Endothelial cell of umbilical vein (primary cell): ENCODE data around the gene KPNB1. TPM values are rescaled to one million over a fixed set of nuclear protein-coding genes. Genes with fewer than 3 reads are reported as not detected.

Experiments
- BruUV-seq: library from RNA; stranded (reverse); fragments of 400-500 nt; replicated peaks from 2 replicates; lab custom pipeline; 2021; lab: Mats Ljungman, UMichigan
- CTCF ChIA-PET: fragments of 300-600, 350-600 bp; sonication (Branson Sonifier 250); formaldehyde crosslinking; loops from one replicate; lab custom pipeline; 2021; ENCODE audit warnings: antibody characterized with exemption, inconsistent platforms; lab: Charles Lee
- POLR2A ChIA-PET: fragments of 300-600, 350-600 bp; sonication (Branson Sonifier 250); formaldehyde crosslinking; loops from one replicate; lab custom pipeline; 2021; ENCODE audit warnings: antibody characterized with exemption, inconsistent platforms; lab: Charles Lee
- DNase-seq: peaks from one replicate; pipeline ENCODE4 v3.0.0-alpha.2; 2011; ENCODE audit warnings: low read depth, low spot score
- FAIRE-seq: peaks from 2 replicates; lab custom pipeline; 2011; peaks lifted over from hg19 to GRCh38; lab: Jason Lieb, UNC
- H2AFZ ChIP-seq: 2 replicates; pipeline ENCODE4 v1.6.0; 2012; ENCODE audit warnings: low read depth, low read length, control low read depth, inconsistent platforms
- H3K27ac ChIP-seq: 2 replicates; pipeline ENCODE4 v1.5.1; 2011; ENCODE audit warnings: low read depth, mild to moderate bottlenecking, control low read depth, low read length, moderate library complexity; ENCODE audit not compliant: insufficient read depth
- H3K27me3 ChIP-seq, 2 experiments: 2 replicates each; pipeline versions ENCODE4 v1.6.0 to v1.6.1; 2011; ENCODE audit warnings: low read length in 2 of 2, mixed read lengths in 1 of 2; ENCODE audit not compliant: control insufficient read depth in 2 of 2, insufficient read depth in 2 of 2
- H3K36me3 ChIP-seq, 2 experiments: 2 replicates in 1 of 2; 3 replicates in 1 of 2; pipeline ENCODE4 v1.5.1; 2011; ENCODE audit warnings: low read length in 2 of 2, mild to moderate bottlenecking in 1 of 2, moderate library complexity in 1 of 2; ENCODE audit not compliant: control insufficient read depth in 2 of 2, insufficient read depth in 2 of 2; ENCODE audit errors: extremely low read depth in 1 of 2
- H3K4me1 ChIP-seq: 3 replicates; pipeline ENCODE4 v1.5.1; 2011; ENCODE audit warnings: mild to moderate bottlenecking, low read length; ENCODE audit not compliant: control insufficient read depth, insufficient read depth; ENCODE audit errors: extremely low read depth
- H3K4me2 ChIP-seq: 2 replicates; pipeline ENCODE4 v1.6.1; 2011; ENCODE audit warnings: low read length, control low read depth, mixed read lengths; ENCODE audit not compliant: insufficient read depth
- H3K4me3 ChIP-seq, 3 experiments: fragments of 200-600 bp in 1 of 3; sonication (generic), shearing (Covaris generic) in 1 of 3; replicated peaks in 1 of 3; 2 replicates each; pipeline ENCODE4 v1.5.1; 2011 to 2016; ENCODE audit warnings: control low read depth in 3 of 3, low read length in 3 of 3, mild to moderate bottlenecking in 2 of 3, inconsistent platforms in 1 of 3, low read depth in 1 of 3, moderate library complexity in 1 of 3; ENCODE audit not compliant: insufficient read depth in 1 of 3
- H3K79me2 ChIP-seq: 2 replicates; pipeline ENCODE4 v1.6.0; 2012; ENCODE audit warnings: low read length, inconsistent platforms; ENCODE audit not compliant: control insufficient read depth, insufficient read depth
- H3K9ac ChIP-seq: replicated peaks from 2 replicates; pipeline ENCODE3; 2011; ENCODE audit warnings: low read length, control low read depth; ENCODE audit not compliant: insufficient read depth; ENCODE audit errors: extremely low read depth
- H3K9me1 ChIP-seq: replicated peaks from 3 replicates; pipeline ENCODE4 v1.6.0; 2011; ENCODE audit warnings: mild to moderate bottlenecking, low read length; ENCODE audit not compliant: control insufficient read depth, insufficient read depth; ENCODE audit errors: extremely low read depth
- H3K9me3 ChIP-seq: replicated peaks from 2 replicates; pipeline ENCODE4 v1.5.1; 2012; ENCODE audit warnings: low read length, inconsistent platforms; ENCODE audit not compliant: control insufficient read depth, insufficient read depth
- H4K20me1 ChIP-seq: replicated peaks from 2 replicates; pipeline ENCODE3; 2011; ENCODE audit warnings: mild to moderate bottlenecking, low read length; ENCODE audit not compliant: control insufficient read depth, insufficient read depth; ENCODE audit errors: extremely low read depth
- GATA2 ChIP-seq: IDR thresholded peaks from 2 replicates; pipeline ENCODE4 v1.7.0; 2011; ENCODE audit warnings: low read depth, mild to moderate bottlenecking, moderate library complexity, mixed read lengths, low read length; ENCODE audit not compliant: insufficient read length, insufficient read depth
- JUN ChIP-seq: IDR thresholded peaks from 2 replicates; pipeline ENCODE4 v1.6.1; 2011; ENCODE audit warnings: borderline replicate concordance, low read depth; ENCODE audit not compliant: insufficient read length, insufficient read depth
- dilution Hi-C: fragments of 300-500 bp; cut with MboI; formaldehyde crosslinking; loops from one replicate; pipeline ENCODE4 v1.15.0; 2019; ENCODE audit warnings: low sequenced_read_pairs; ENCODE audit not compliant: extremely low pct_ligation_motif_present
- intact Hi-C: fragments of 100-400 bp; cut with micrococcal nuclease; formaldehyde crosslinking; loops from one replicate; pipeline ENCODE4 v1.10.0; 2022
- polyA plus RNA-seq, 4 experiments: library from polyadenylated mRNA; depleted of rRNA in 3 of 4; stranded (reverse) in 3 of 4; unstranded in 1 of 4; fragments of >200 nt; gene quantifications; 2 replicates each; pipeline versions ENCODE4 v1.2.1 to v1.2.3, GENCODE V29; 2011 to 2012; ENCODE audit warnings: missing spikeins in 1 of 4
- total RNA-seq: library from RNA; stranded (reverse); gene quantifications from 2 replicates; pipeline ENCODE4 v1.2.3, GENCODE V29; 2021
- TF ChIP-seq, protein P1 (sequence below): IDR thresholded peaks from 2 replicates; pipeline ENCODE4 v1.6.1; 2011; ENCODE audit not compliant: insufficient read depth, insufficient read length
- TF ChIP-seq, protein P2 (sequence below), 2 donors: IDR thresholded peaks; 1 replicate in 1 of 2; 2 replicates in 1 of 2; pipeline ENCODE4 v1.5.1; 2011; ENCODE audit warnings: low read length in 2 of 2, mild to moderate bottlenecking in 2 of 2, moderate library complexity in 2 of 2, control low read depth in 1 of 2, inconsistent platforms in 1 of 2, low read depth in 1 of 2; ENCODE audit not compliant: insufficient read depth in 1 of 2; ENCODE audit errors: extremely low read depth in 1 of 2

Gene KPNB1
- total and polyA plus RNA-seq, 2 donors (not counting 3 experiments of a cell fraction or from before 2014, with no cell fraction given) = 119 to 495 TPM

DNA sequence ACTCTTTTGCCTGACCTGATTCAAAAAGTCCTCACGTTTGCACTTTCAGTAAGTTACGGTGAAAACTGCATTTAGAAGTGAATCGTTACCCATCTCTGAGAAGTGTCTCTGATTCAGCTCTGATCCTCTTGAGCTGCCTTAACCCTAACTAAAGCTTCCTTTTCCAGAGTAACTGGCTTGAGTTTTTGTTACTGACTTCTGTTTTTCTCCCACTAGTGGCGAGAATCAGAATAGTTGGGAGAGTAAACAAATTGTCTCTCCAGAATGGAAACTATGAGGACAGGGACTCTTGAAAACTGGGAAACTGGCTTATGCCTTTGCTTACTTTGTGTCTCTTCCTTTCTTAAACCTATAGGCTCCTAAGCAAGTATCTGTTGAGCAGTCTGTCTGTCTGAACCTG is 31.3 kb upstream of the KPNB1 start:
- Histone ChIP-seq H3K27me3 (no peaks in the 10 kb centered on the region), H3K4me3 (no peak overlapping the region), H3K36me3 (peaks cover 13 to 15% of the 10 kb centered on the region in 2 experiments), H3K9ac (no peak overlapping the region), H3K4me1 (peaks cover 22% of the 10 kb centered on the region), H3K9me3 (no peaks in the 10 kb centered on the region), H4K20me1 (no peaks in the 10 kb centered on the region), H3K9me1 (no peaks in the 10 kb centered on the region), H2AFZ (no peak overlapping the region), H3K4me2 (no peak overlapping the region), H3K79me2 (no peaks in the 10 kb centered on the region), H3K27ac (no peak overlapping the region)
- no peak for FAIRE-seq
- CTCF ChIA-PET = interaction anchor here (0.6 to 1.3 kb wide), 9 partner anchors 14 to 302 kb away, joined by 3 to 6 read pairs (median 3); no protein-coding TSS in a partner anchor
- intact Hi-C loops = loop anchor here (5.0 to 10.0 kb wide), 2 partner anchors 296 to 464 kb away; partner anchors contain the start of gene EFCAB13
- dilution Hi-C loops = no loop called here
- TF ChIP-seq, protein P1, sequence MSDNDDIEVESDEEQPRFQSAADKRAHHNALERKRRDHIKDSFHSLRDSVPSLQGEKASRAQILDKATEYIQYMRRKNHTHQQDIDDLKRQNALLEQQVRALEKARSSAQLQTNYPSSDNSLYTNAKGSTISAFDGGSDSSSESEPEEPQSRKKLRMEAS = no peak
- TF ChIP-seq, protein P2, sequence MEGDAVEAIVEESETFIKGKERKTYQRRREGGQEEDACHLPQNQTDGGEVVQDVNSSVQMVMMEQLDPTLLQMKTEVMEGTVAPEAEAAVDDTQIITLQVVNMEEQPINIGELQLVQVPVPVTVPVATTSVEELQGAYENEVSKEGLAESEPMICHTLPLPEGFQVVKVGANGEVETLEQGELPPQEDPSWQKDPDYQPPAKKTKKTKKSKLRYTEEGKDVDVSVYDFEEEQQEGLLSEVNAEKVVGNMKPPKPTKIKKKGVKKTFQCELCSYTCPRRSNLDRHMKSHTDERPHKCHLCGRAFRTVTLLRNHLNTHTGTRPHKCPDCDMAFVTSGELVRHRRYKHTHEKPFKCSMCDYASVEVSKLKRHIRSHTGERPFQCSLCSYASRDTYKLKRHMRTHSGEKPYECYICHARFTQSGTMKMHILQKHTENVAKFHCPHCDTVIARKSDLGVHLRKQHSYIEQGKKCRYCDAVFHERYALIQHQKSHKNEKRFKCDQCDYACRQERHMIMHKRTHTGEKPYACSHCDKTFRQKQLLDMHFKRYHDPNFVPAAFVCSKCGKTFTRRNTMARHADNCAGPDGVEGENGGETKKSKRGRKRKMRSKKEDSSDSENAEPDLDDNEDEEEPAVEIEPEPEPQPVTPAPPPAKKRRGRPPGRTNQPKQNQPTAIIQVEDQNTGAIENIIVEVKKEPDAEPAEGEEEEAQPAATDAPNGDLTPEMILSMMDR (IDR thresholded peaks at IDR 0.05; ENCODE audit: extremely low read depth in 1 of 2, insufficient read depth in 1 of 2, low read depth in 1 of 2, low read length in 2 of 2) = peak; percentile 12 to 22
- POLR2A ChIA-PET = no interaction called here
- no TSS peak for BruUV-seq
- DNase-seq = peak; percentile 35

DNA sequence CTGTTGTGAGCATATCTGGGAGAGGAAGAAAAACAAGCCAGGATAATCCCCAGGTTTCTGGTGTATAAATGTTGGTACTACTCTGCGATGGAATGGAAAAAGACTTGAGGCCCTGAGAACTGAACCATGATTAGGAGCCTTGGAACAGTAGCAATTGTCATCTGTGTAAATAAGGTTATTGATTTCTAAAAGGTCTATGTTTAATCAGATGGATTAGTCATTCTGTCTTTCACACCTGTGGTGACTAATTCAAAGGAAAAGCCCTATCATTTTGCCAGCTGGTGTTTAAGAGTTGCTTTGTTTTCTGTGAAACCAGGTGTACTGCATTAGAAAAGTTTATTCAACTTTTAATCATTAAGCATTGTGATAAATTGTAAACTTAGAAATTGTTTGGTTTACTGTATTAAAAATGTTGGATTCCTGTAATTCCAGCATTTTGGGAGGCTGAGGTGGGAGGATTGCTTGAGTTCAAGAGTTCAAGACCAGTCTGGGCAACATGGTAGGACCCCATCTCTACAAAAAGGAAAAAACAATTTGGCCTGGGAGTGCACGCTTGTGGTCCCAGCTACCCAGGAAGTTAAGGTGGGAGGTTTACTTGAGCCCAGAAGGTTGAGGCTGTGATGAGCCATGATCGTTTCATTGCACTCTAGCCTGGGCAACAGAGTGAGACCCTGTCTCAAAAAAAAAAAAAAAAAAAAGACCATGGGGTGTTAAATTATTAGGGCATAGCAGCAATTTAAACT is 29.0 kb upstream of the KPNB1 start:
- dilution Hi-C loops = no loop called here
- Histone ChIP-seq H3K36me3 (peaks cover 9 to 17% of the 10 kb centered on the region in 2 experiments), H3K4me3 (no peak overlapping the region), H3K4me1 (peaks cover 23% of the 10 kb centered on the region), H3K27ac (peak overlapping the region; percentile 52), H3K9me1 (no peaks in the 10 kb centered on the region), H3K79me2 (no peaks in the 10 kb centered on the region), H4K20me1 (no peaks in the 10 kb centered on the region), H3K27me3 (no peaks in the 10 kb centered on the region), H3K9me3 (no peaks in the 10 kb centered on the region), H2AFZ (no peak overlapping the region), H3K4me2 (no peak overlapping the region), H3K9ac (peak overlapping the region; percentile 18)
- intact Hi-C loops = loop anchor here (1.0 kb wide), 1 partner anchor 29 kb away; the partner anchor contains the start of gene KPNB1
- TF ChIP-seq GATA2 (no peak), JUN (peak; percentile 26)
- DNase-seq (no peak), FAIRE-seq (peak; percentile 24)
- POLR2A ChIA-PET = no interaction called here
- BruUV-seq = no TSS peak
- CTCF ChIA-PET = interaction anchor here (1.1 to 2.6 kb wide), 3 partner anchors 13 to 286 kb away, joined by 3 to 7 read pairs (median 7); no protein-coding TSS in a partner anchor
